Peyer's patch (tissue), 4 donors: Measurements from ENCODE around the gene MCM7.

Experiments
- CTCF ChIP-seq, 6 experiments: fragments of 450-650 bp in 4 of 6; fragments of 200-600 bp in 2 of 6; sonication (generic) in 1 of 6; IDR thresholded peaks; one replicate each; pipeline ENCODE4 v1.5.1; 2017 to 2019; ENCODE audit warnings: antibody characterized with exemption in 6 of 6, mild to moderate bottlenecking in 3 of 6, moderate library complexity in 1 of 6
- POLR2A ChIP-seq, 2 donors: fragments of 450-650 bp; IDR thresholded peaks; one replicate each; pipeline ENCODE4 v1.5.1; 2017; ENCODE audit warnings: antibody characterized with exemption in 2 of 2, mild to moderate bottlenecking in 2 of 2, moderate library complexity in 2 of 2

GRCh38 chr7:100148225-100148558, 47.0 kb upstream of the MCM7 start:
- no peak for TF ChIP-seq CTCF (IDR thresholded peaks at IDR 0.05)
- TF ChIP-seq POLR2A (IDR thresholded peaks at IDR 0.05) = no peak
